ENCODE data around the gene CALY.

The CALY gene

GRCh38 chr10:133358162-133358924 lies 21.6 kb upstream of the CALY start:
- Mint-ChIP-seq H3K4me1 (peaks cover 11% of the 10 kb centered on the region), H3K4me3 (no peak overlapping the region)
- DNase-seq, result no peak

GRCh38 chr10:133357285-133358161 lies 20.8 kb upstream of the CALY start, which contains the start of gene FUOM:
TSS of gene FUOM (minus strand) at chr10:133358019. CDS start at chr10:133358007, 12 bp downstream.
- Mint-ChIP-seq H3K9me3 (no peaks in the 10 kb centered on the region), H3K27me3 (ENCODE audit: low read depth, poor library complexity) (no peaks in the 10 kb centered on the region), H3K4me3 (peak within 1 kb of the TSS; percentile 74), H3K4me1 (peaks cover 11% of the 10 kb centered on the region), H3K36me3 (ENCODE audit: low read depth) (peaks cover 13% of the 10 kb centered on the region), H3K27ac (no peak within 1 kb of the TSS)
- peak; percentile 77 for DNase-seq
- no peak for TF ChIP-seq CTCF (IDR thresholded peaks at IDR 0.05)

More at GRCh38 chr10:133358162-133358924, 21.6 kb upstream of the CALY start:
- no peak overlapping the region for H3K27ac Mint-ChIP-seq
- TF ChIP-seq CTCF (IDR thresholded peaks at IDR 0.05), result no peak
- H3K36me3 Mint-ChIP-seq (ENCODE audit: low read depth), result peaks cover 19% of the 10 kb centered on the region
- no peaks in the 10 kb centered on the region for H3K27me3 Mint-ChIP-seq (ENCODE audit: low read depth, poor library complexity)
- no peaks in the 10 kb centered on the region for H3K9me3 Mint-ChIP-seq

- no peak for DNase-seq
- Mint-ChIP-seq H3K27me3 (ENCODE audit: low read depth, poor library complexity) (no peaks in the 10 kb centered on the region), H3K36me3 (ENCODE audit: low read depth) (peaks cover 5% of the 10 kb centered on the region), H3K27ac (no peak overlapping the region), H3K4me1 (peaks cover 4% of the 10 kb centered on the region), H3K9me3 (no peaks in the 10 kb centered on the region), H3K4me3 (peak overlapping the region; percentile 74)
- TF ChIP-seq CTCF (IDR thresholded peaks at IDR 0.05), result no peak
Measured at GRCh38 chr10:133356549-133357284, 20.0 kb upstream of the CALY start.

GRCh38 chr10:133355991-133356390 lies 19.3 kb upstream of the CALY start:
- Mint-ChIP-seq H3K36me3 (ENCODE audit: low read depth) (no peaks in the 10 kb centered on the region), H3K9me3 (no peaks in the 10 kb centered on the region), H3K27ac (no peak overlapping the region), H3K4me1 (no peaks in the 10 kb centered on the region), H3K27me3 (ENCODE audit: low read depth, poor library complexity) (no peaks in the 10 kb centered on the region), H3K4me3 (peak overlapping the region; percentile 64)
- TF ChIP-seq CTCF (IDR thresholded peaks at IDR 0.05), result no peak
- no peak for DNase-seq

GRCh38 chr10:133355266-133355665 lies 18.6 kb upstream of the CALY start:
- no peaks in the 10 kb centered on the region for H3K27me3 Mint-ChIP-seq (ENCODE audit: low read depth, poor library complexity)
- no peaks in the 10 kb centered on the region for H3K36me3 Mint-ChIP-seq (ENCODE audit: low read depth)
- no peak for TF ChIP-seq CTCF (IDR thresholded peaks at IDR 0.05)
- no peak for DNase-seq
- H3K9me3 Mint-ChIP-seq, result no peaks in the 10 kb centered on the region
- no peak overlapping the region for H3K4me3 Mint-ChIP-seq
- no peak overlapping the region for H3K27ac Mint-ChIP-seq
- no peaks in the 10 kb centered on the region for H3K4me1 Mint-ChIP-seq
